K562 treated with DMSO at 1 percent for 48 hours (cell line): ENCODE data around the gene COMMD2. TPM values are rescaled to one million over a fixed set of nuclear protein-coding genes. Genes with fewer than 3 reads are reported as not detected.

Experiments
- total RNA-seq: library from RNA; unstranded; fragments of 300-600 nt; gene quantifications from 2 replicates; pipeline ENCODE4 v1.2.3, GENCODE V29; 2022; ENCODE audit warnings: low replicate concordance; ENCODE audit errors: extremely low read depth

Gene COMMD2
- not detected in 2 replicates for total RNA-seq

GRCh38 chr3:149752051-149752787, at the start of gene COMMD2:
TSS of gene COMMD2 (minus strand) at chr3:149752489. CDS start at chr3:149752444, 45 bp downstream.

GRCh38 chr3:149792452-149793270, 40.4 kb upstream of the COMMD2 start, which contains the start of gene ANKUB1:
TSS of gene ANKUB1 (minus strand) at chr3:149792554. CDS start at chr3:149792366, 188 bp downstream.

Other genes starting within 250 kb of the COMMD2 start
- gene WWTR1, start 94.5 kb downstream of the COMMD2 start, total RNA-seq, result not detected in 2 replicates
- gene ANKUB1, start 40.1 kb upstream of the COMMD2 start, total RNA-seq, result not detected in 2 replicates
- not detected in 2 replicates for gene RNF13, start 60.7 kb upstream of the COMMD2 start, total RNA-seq
- gene PFN2, start 218.4 kb upstream of the COMMD2 start, total RNA-seq, result not detected in 2 replicates